Pulmonary artery endothelial cell (primary cell): Measurements from ENCODE around the gene NEK6. TPM values are rescaled to one million over a fixed set of nuclear protein-coding genes. Genes with fewer than 3 reads are reported as not detected.

Experiments used
- DNase-seq: peaks from one replicate; pipeline ENCODE4 v3.0.0-alpha.2; 2011; ENCODE audit warnings: low read depth, low spot score
- total RNA-seq: library from RNA; depleted of rRNA; stranded (reverse); fragments of >200 nt; gene quantifications from 2 replicates; pipeline ENCODE4 v1.2.3, GENCODE V29; 2014

The NEK6 gene
- total RNA-seq, result 37.5 and 46.9 TPM in 2 replicates

GRCh38 chr9:124257844-124258606 lies at the start of gene NEK6:
Gene NEK6, plus strand, starts transcription at chr9:124257949. Its CDS starts 44,016 bp downstream, at chr9:124301965.
- DNase-seq, result no peak

GRCh38 chr9:124208571-124208970 lies 49.2 kb upstream of the NEK6 start:
- DNase-seq, result no peak

GRCh38 chr9:124209279-124209678 lies 48.5 kb upstream of the NEK6 start:
- no peak for DNase-seq

GRCh38 chr9:124209774-124210173 lies 48.0 kb upstream of the NEK6 start:
- no peak for DNase-seq

GRCh38 chr9:124210697-124211096 lies 47.1 kb upstream of the NEK6 start:
- no peak for DNase-seq

GRCh38 chr9:124212381-124213050 lies 45.2 kb upstream of the NEK6 start:
- DNase-seq, result no peak

GRCh38 chr9:124213396-124213795 lies 44.4 kb upstream of the NEK6 start:
- no peak for DNase-seq

GRCh38 chr9:124214116-124214515 lies 43.6 kb upstream of the NEK6 start:
- DNase-seq, result no peak

GRCh38 chr9:124214596-124215367 lies 43.0 kb upstream of the NEK6 start:
- DNase-seq, result no peak

- no peak for DNase-seq
Measured at GRCh38 chr9:124215368-124215910, 42.3 kb upstream of the NEK6 start.

- DNase-seq, result no peak
Measured at GRCh38 chr9:124215956-124216355, 41.8 kb upstream of the NEK6 start.

- DNase-seq, result no peak
Measured at GRCh38 chr9:124216474-124217176, 41.1 kb upstream of the NEK6 start.

- DNase-seq, result no peak
Measured at GRCh38 chr9:124217836-124218437, 39.8 kb upstream of the NEK6 start.

GRCh38 chr9:124218438-124218982 lies 39.2 kb upstream of the NEK6 start:
- no peak for DNase-seq

GRCh38 chr9:124218987-124219461 lies 38.7 kb upstream of the NEK6 start:
- DNase-seq, result no peak

- DNase-seq, result peak; percentile 69
Measured at GRCh38 chr9:124220946-124221451, 36.8 kb upstream of the NEK6 start.

GRCh38 chr9:124221676-124222075 lies 36.1 kb upstream of the NEK6 start:
- no peak for DNase-seq

- DNase-seq, result no peak
Measured at GRCh38 chr9:124222109-124222508, 35.6 kb upstream of the NEK6 start.

- peak; percentile 53 for DNase-seq
Measured at GRCh38 chr9:124222918-124223720, 34.6 kb upstream of the NEK6 start.
